T-cell (primary cell): ENCODE results near the gene FASTK. TPM values are rescaled to one million over a fixed set of nuclear protein-coding genes. Genes with fewer than 3 reads are reported as not detected.
"Not testable (repeated sequence)": the region's sequence is repeated elsewhere in the genome, so short reads cannot be mapped to it uniquely, and the experiment has no call there.

Source experiments
- ATAC-seq, 4 experiments: fragments of 200-7000 bp in 3 of 4; fragments of 150-1000 bp in 1 of 4; cut with Tn5 transposase; replicated peaks in 1 of 4; 1 replicate in 3 of 4; 2 replicates in 1 of 4; pipeline ENCODE4 v1.10.0; 2021; ENCODE audit warnings: moderate library complexity in 3 of 4, mild to moderate bottlenecking in 2 of 4, moderate number of reproducible peaks in 1 of 4
- CTCF ChIA-PET, 2 donors: fragments of 300-600 bp; sonication (Branson Sonifier 250); formaldehyde crosslinking; loops; one replicate each; lab custom pipeline; 2022; ENCODE audit warnings: antibody characterized with exemption in 2 of 2; lab: Charles Lee
- POLR2A ChIA-PET, 2 donors: fragments of 300-600 bp; sonication (Branson Sonifier 250); formaldehyde crosslinking; loops; one replicate each; lab custom pipeline; 2022; ENCODE audit warnings: antibody characterized with exemption in 2 of 2; lab: Charles Lee
- DNase-seq, 35 experiments: peaks; one replicate each; pipeline versions ENCODE4 v3.0.0 to v3.0.0-alpha.2; 2013 to 2023
- H3K27ac ChIP-seq: one replicate; pipeline ENCODE4 v1.5.1; 2013; ENCODE audit warnings: low read length
- H3K27me3 ChIP-seq, 2 experiments: replicated peaks in 1 of 2; 1 replicate in 1 of 2; 2 replicates in 1 of 2; pipeline versions ENCODE4 v1.6.1 to v1.7.0; 2013; ENCODE audit warnings: low read length in 1 of 2, mixed read lengths in 1 of 2; ENCODE audit not compliant: control insufficient read depth in 2 of 2, insufficient read depth in 2 of 2; ENCODE audit errors: extremely low read depth in 1 of 2
- H3K36me3 ChIP-seq, 2 donors: 1 replicate in 1 of 2; 2 replicates in 1 of 2; pipeline versions ENCODE4 v1.6.1 to v1.7.0; 2013; ENCODE audit warnings: low read length in 1 of 2; ENCODE audit not compliant: control insufficient read depth in 2 of 2, insufficient read depth in 1 of 2; ENCODE audit errors: extremely low read depth in 1 of 2
- H3K4me1 ChIP-seq, 2 experiments: 1 replicate in 1 of 2; 2 replicates in 1 of 2; pipeline versions ENCODE4 v1.6.1 to v1.7.0; 2013; ENCODE audit warnings: low read length in 2 of 2, mixed read lengths in 1 of 2; ENCODE audit not compliant: insufficient read depth in 2 of 2, control insufficient read depth in 1 of 2; ENCODE audit errors: extremely low read depth in 1 of 2
- H3K4me3 ChIP-seq, 2 donors: 1 replicate in 1 of 2; 2 replicates in 1 of 2; pipeline versions ENCODE4 v1.5.1 to v1.7.0; 2013; ENCODE audit warnings: mild to moderate bottlenecking in 2 of 2, low read length in 1 of 2, moderate library complexity in 1 of 2; ENCODE audit not compliant: control insufficient read depth in 1 of 2; ENCODE audit errors: extremely low read depth in 1 of 2
- H3K9me3 ChIP-seq: 2 replicates; pipeline ENCODE4 v1.7.0; 2013
- H3K27ac Mint-ChIP-seq, 2 donors: one replicate each; pipeline ENCODE4 v1.8.0; 2020 to 2021; ENCODE audit warnings: mild to moderate bottlenecking in 2 of 2, mixed read lengths in 2 of 2
- H3K27me3 Mint-ChIP-seq, 2 donors: one replicate each; pipeline ENCODE4 v1.8.0; 2021 to 2022; ENCODE audit warnings: mixed read lengths in 2 of 2
- H3K36me3 Mint-ChIP-seq: one replicate; pipeline ENCODE4 v1.8.0; 2021; ENCODE audit warnings: mixed read lengths
- H3K4me1 Mint-ChIP-seq, 3 donors: one replicate each; pipeline ENCODE4 v1.8.0; 2020 to 2022; ENCODE audit warnings: mixed read lengths in 3 of 3, mild to moderate bottlenecking in 1 of 3
- H3K4me3 Mint-ChIP-seq, 3 donors: one replicate each; pipeline ENCODE4 v1.8.0; 2020 to 2022; ENCODE audit warnings: mild to moderate bottlenecking in 3 of 3, mixed read lengths in 3 of 3, moderate library complexity in 3 of 3
- H3K9me3 Mint-ChIP-seq, 3 donors: one replicate each; pipeline ENCODE4 v1.8.0; 2020 to 2022; ENCODE audit warnings: mixed read lengths in 3 of 3
- WGBS: methylation state at CpG from one replicate; pipeline ENCODE4 v1.1.5; 2013; ENCODE audit warnings: missing lambda C conversion rate; ENCODE audit not compliant: insufficient coverage; 5-methylcytosine and 5-hydroxymethylcytosine counted together
- total RNA-seq, 35 experiments: library from RNA in 6 of 35; stranded (reverse) in 6 of 35; fragments of 120-200 nt in 1 of 35; gene quantifications; one replicate each; pipeline versions ENCODE4 v1.2.1 to v1.2.4 and lab custom pipeline; 2013 to 2026

Gene FASTK
- total RNA-seq, 5 donors from 2014 or later (not counting 1 experiment from before 2014, with no cell fraction given) = 98.8 to 157 (median 151) TPM

DNA sequence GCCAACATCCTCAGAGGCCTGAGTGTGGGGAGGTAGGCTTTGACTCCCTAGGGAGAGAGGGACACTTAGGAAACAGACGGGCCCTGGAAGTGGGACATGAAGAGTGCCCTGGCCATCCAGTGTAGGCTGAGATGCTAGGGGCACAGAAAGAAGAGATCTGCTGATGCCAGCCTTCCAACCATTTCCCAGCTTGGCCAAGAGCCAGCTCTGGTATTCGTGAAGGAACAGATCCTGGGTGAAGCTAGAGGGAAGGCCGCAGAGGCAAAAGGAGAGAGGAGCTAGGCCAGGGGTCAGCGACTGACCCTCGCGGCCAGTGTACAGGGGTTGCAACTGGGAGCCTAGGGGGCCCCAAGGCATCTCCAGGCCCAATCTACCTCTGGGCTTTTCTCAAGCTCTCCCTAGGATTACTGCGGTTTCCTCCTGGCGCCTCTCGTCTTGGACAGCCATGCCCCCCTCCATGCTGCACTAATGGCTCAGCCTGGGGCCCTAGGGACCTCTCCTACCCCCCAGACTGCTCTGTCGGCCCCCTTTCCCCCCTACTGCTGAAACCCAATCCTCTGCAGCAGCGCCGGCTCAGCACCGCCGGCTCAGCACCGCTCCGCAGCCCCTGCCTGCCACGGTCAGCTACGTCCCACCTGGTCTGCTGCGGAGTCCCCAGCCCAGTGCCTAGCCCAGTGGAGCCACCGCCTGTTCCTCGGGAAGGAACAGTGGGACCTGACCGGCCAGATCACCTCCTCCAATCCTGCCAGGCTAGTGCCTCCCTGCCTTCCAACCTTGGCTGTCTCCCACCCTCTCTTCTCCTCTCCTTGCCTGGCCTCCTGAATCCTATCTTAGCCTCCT lies 32.4 kb downstream of the FASTK start, which contains the start of gene ASIC3:
ASIC3 (plus strand) TSS at position 556 of the 840 bp plus-strand sequence. CDS start 355 bp downstream, outside the sequence.
- Histone ChIP-seq H3K36me3 (peaks cover 0 to 8% of the 10 kb centered on the region in 2 donors), H3K4me1 (peaks cover 0 to 19% of the 10 kb centered on the region in 2 experiments), H3K27me3 (peaks cover 0 to 19% of the 10 kb centered on the region in 2 experiments), H3K27ac (no peak within 1 kb of the TSS), H3K4me3 (no peak within 1 kb of the TSS), H3K9me3 (no peaks in the 10 kb centered on the region)
- 93% methylated on average over 22 of the region's 22 CpGs for WGBS
- no peak within 1 kb of the TSS for H3K27ac Mint-ChIP-seq
- peaks cover 8 to 12% (median 9%) of the 10 kb centered on the region in 3 donors for H3K4me1 Mint-ChIP-seq
- H3K9me3 Mint-ChIP-seq = no peaks in the 10 kb centered on the region
- no peak for ATAC-seq
- CTCF ChIA-PET = no interaction called here
- peaks cover 0 to 4% of the 10 kb centered on the region in 2 donors for H3K27me3 Mint-ChIP-seq
- POLR2A ChIA-PET = no interaction called here
- no peak for DNase-seq
- peaks cover 9% of the 10 kb centered on the region for H3K36me3 Mint-ChIP-seq
- H3K4me3 Mint-ChIP-seq = no peak within 1 kb of the TSS

DNA sequence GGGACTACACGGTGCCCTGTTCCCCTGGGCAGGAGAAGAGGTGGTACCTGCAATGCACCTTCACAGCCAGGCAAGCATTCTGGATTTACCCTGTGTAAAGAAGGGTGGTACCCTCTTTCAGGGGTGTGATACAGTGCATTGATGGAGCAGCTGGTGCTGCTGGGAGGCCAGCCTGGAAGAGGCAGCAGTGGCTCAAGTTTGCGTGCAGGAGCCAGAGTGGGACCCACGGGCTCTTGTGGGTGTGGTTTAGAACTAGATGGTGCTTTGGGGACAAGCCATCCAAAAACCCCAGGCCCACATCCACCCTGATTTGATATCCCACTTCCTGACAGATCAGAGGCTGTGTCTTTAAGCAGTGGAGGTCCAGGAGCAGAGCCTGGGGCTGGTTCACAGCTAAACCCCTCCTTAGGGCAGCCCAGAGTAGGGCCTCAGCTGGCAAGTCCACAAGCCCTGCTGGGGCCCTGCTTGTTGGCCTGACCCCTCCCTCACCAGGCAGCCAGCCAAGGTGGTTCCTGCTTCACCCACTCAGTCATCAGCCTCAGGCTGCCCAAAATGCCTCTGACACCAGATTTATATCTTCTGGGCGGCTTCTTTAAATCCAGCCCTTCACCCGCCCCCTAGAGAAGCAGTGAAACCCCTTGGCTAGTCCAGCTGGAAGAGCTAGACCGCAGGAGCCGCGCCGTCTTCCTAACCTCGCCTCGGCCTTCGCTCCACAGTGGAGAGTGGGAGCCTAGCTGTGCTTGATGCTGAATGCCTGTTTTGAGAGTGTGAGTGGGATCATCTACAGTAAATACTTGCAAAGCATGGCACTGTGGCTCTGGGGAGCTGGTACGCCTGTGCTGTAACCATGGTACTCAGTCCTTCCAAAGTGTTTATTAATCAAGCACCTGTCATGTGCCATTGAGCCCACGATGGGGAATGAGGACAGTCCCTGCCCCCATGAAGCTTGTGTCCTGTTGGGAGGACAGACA lies 33.7 kb downstream of the FASTK start:
- ATAC-seq = no peak
- no peak overlapping the region for H3K4me3 ChIP-seq
- no peak overlapping the region for H3K4me3 Mint-ChIP-seq
- no peak overlapping the region for H3K27ac Mint-ChIP-seq
- H3K27me3 ChIP-seq = peaks cover 0 to 15% of the 10 kb centered on the region in 2 experiments
- H3K36me3 ChIP-seq = peaks cover 2 to 15% of the 10 kb centered on the region in 2 donors
- H3K4me1 Mint-ChIP-seq = peaks cover 0 to 4% (median 2%) of the 10 kb centered on the region in 3 donors
- H3K27me3 Mint-ChIP-seq = no peaks in the 10 kb centered on the region
- no peaks in the 10 kb centered on the region for H3K9me3 ChIP-seq
- H3K36me3 Mint-ChIP-seq = peaks cover 7% of the 10 kb centered on the region
- no peak for DNase-seq
- 83% methylated on average over 7 of the region's 14 CpGs for WGBS
- ChIA-PET POLR2A (interaction anchor here in 1 of 2 donors (0.6 kb wide), 1 partner anchor 48 kb away, joined by 3 read pairs; no protein-coding TSS in a partner anchor), CTCF (no interaction called here)
- H3K9me3 Mint-ChIP-seq = no peaks in the 10 kb centered on the region
- no peak overlapping the region for H3K27ac ChIP-seq
- peaks cover 0 to 14% of the 10 kb centered on the region in 2 experiments for H3K4me1 ChIP-seq

DNA sequence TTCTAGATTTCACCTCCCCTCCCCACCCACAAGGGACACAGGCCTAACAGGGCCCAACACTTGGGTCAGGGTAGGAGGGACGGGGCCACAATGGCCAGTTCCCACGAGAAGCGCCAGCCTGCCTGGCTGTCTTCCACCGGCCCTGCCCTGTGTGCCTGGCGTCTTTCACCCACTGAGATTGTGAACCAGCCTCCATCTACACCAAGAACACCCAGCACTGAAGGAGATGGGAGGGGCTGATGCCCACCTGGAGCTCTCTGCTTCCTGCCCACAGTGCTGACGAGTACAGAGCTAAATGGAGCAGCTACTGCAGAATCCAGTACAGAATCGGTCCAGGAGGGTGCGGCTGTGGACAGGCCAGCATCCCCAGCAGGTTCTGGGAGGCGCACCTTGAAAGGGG lies 34.6 kb downstream of the FASTK start:
- ATAC-seq = no peak
- Mint-ChIP-seq H3K27ac (no peak overlapping the region), H3K36me3 (peaks cover 13% of the 10 kb centered on the region), H3K9me3 (no peaks in the 10 kb centered on the region), H3K4me3 (no peak overlapping the region), H3K4me1 (peaks cover 0 to 2% (median 0%) of the 10 kb centered on the region in 3 donors), H3K27me3 (no peaks in the 10 kb centered on the region)
- Histone ChIP-seq H3K4me1 (peaks cover 0 to 4% of the 10 kb centered on the region in 2 experiments), H3K27me3 (peaks cover 0 to 10% of the 10 kb centered on the region in 2 experiments), H3K27ac (no peak overlapping the region), H3K9me3 (no peaks in the 10 kb centered on the region), H3K36me3 (peaks cover 8 to 19% of the 10 kb centered on the region in 2 donors), H3K4me3 (no peak overlapping the region)
- POLR2A ChIA-PET = no interaction called here
- 68% methylated on average over 4 of the region's 9 CpGs for WGBS
- CTCF ChIA-PET = no interaction called here
- DNase-seq = no peak

DNA sequence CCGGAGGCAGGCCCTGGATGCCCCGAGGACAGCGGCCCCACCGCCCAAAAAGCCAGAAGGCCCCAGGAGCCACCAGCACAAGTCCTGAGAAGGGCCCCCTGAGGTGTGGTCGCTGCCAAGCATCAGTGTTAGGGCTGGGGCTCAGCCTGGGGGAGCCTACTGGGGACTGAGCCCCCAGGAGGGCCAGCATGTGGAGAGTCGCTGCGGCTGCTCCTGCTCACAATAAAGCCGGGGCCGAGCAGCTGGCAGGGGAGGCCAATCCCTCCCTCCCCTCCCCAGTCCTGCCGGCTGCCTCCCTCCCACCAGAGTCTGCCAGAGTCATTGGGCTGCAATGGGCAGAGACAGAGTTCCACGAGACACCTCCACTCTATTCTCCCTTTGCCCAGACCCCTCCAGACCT lies 35.3 kb downstream of the FASTK start:
- peaks cover 0 to 4% of the 10 kb centered on the region in 2 experiments for H3K27me3 ChIP-seq
- Mint-ChIP-seq H3K36me3 (peaks cover 13% of the 10 kb centered on the region), H3K27ac (no peak overlapping the region), H3K4me3 (no peak overlapping the region), H3K4me1 (peaks cover 0 to under 1% (median 0%) of the 10 kb centered on the region in 3 donors), H3K27me3 (no peaks in the 10 kb centered on the region), H3K9me3 (no peaks in the 10 kb centered on the region)
- H3K36me3 ChIP-seq = peaks cover 11 to 19% of the 10 kb centered on the region in 2 donors
- ATAC-seq (no peak), DNase-seq (no peak)
- CTCF ChIA-PET = no interaction called here
- POLR2A ChIA-PET = no interaction called here
- H3K27ac ChIP-seq = no peak overlapping the region
- no peaks in the 10 kb centered on the region for H3K4me1 ChIP-seq
- no peaks in the 10 kb centered on the region for H3K9me3 ChIP-seq
- H3K4me3 ChIP-seq = no peak overlapping the region
- WGBS = 92% methylated on average over 8 of the region's 11 CpGs

DNA sequence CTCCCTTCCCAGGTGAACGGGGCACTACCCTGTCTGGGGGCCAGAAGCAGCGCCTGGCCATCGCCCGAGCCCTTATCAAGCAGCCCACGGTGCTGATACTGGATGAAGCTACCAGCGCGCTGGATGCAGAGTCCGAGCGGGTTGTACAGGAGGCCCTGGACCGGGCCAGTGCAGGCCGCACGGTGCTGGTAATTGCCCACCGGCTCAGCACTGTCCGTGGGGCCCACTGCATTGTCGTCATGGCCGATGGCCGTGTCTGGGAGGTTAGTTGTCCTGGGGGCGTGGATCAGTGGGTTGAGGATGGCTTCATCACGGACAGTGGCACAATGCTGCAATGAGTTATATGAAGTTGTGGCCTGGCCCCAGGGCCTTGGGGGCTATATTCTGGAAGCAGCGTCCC lies 36.6 kb downstream of the FASTK start:
- Mint-ChIP-seq H3K4me3 (no peak overlapping the region), H3K36me3 (peaks cover 13% of the 10 kb centered on the region), H3K27me3 (no peaks in the 10 kb centered on the region), H3K27ac (no peak overlapping the region), H3K4me1 (peaks cover 0 to 9% (median 9%) of the 10 kb centered on the region in 3 donors), H3K9me3 (no peaks in the 10 kb centered on the region)
- H3K27me3 ChIP-seq = no peaks in the 10 kb centered on the region
- H3K36me3 ChIP-seq = peaks cover 11 to 19% of the 10 kb centered on the region in 2 donors
- no peak for DNase-seq
- no peaks in the 10 kb centered on the region for H3K9me3 ChIP-seq
- H3K27ac ChIP-seq = no peak overlapping the region
- H3K4me3 ChIP-seq = no peak overlapping the region
- ATAC-seq = no peak
- ChIA-PET POLR2A (interaction anchor here in 1 of 2 donors (0.6 kb wide), 1 partner anchor 689 kb away, joined by 8 read pairs; no protein-coding TSS in a partner anchor), CTCF (no interaction called here)
- peaks cover 0 to 7% of the 10 kb centered on the region in 2 experiments for H3K4me1 ChIP-seq
- WGBS = 97% methylated on average over 18 of the region's 20 CpGs

DNA sequence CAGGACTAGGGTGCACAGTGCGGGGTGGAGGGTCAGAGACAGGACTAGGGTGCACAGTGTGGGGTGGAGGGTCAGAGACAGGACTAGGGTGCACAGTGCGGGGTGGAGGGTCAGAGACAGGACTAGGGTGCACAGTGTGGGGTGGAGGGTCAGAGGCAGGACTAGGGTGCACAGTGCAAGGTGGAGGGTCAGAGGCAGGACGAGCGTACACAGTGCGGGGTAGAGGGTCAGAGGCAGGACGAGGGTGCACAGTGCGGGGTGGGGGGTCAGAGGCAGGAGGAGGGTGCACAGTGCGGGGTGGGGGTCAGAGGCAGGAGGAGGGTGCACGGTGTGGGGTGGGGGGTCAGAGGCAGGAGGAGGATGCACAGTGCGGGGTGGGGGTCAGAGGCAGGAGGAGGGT lies 37.2 kb downstream of the FASTK start:
- not testable (repeated sequence) for ATAC-seq, H3K27me3 ChIP-seq

More for the DNA sequence above, 37.2 kb downstream of the FASTK start:
- H3K27ac ChIP-seq, H3K9me3 Mint-ChIP-seq, H3K4me3 ChIP-seq, CTCF ChIA-PET, H3K9me3 ChIP-seq, POLR2A ChIA-PET, H3K4me3 Mint-ChIP-seq, H3K27ac Mint-ChIP-seq, DNase-seq, H3K27me3 Mint-ChIP-seq: not testable (repeated sequence)
- 96% methylated on average over 5 of the region's 10 CpGs for WGBS
- H3K4me1 Mint-ChIP-seq = peaks cover 0 to 12% (median 9%) of the 10 kb centered on the region in 3 donors
- Histone ChIP-seq H3K4me1 (peaks cover 0 to 10% of the 10 kb centered on the region in 2 experiments), H3K36me3 (peaks cover 11 to 19% of the 10 kb centered on the region in 2 donors)
- H3K36me3 Mint-ChIP-seq = peaks cover 13% of the 10 kb centered on the region
